Measurements from ENCODE around the gene DENND2A.
A peak's percentile ranks its signal among the peaks of the same experiment; 100 is the strongest.
"Not testable (repeated sequence)": the region's sequence is repeated elsewhere in the genome, so short reads cannot be mapped to it uniquely, and the experiment has no call there.

DENND2A gene

DNA sequence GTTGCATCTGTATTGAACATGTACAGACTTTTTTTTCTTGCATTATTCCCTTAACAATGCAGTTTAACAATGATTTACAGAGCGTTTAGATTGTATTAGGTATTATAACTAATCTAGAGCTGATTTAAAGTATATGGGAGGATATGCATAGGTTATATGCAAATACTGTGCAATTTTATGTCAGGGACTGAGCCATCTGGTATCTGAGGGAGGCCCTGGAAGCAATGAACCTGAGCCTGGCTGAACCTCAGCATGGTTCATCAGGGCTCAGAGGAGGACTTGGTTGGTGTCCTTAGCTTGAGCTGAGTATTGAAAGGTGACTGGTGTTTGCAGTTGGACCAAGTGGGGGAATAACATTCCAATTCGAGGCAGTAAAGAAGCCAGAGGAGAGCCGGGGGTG, 36.9 kb upstream of the DENND2A start:
- DNase-seq (ENCODE audit: low read depth), result no peak
- H3K4me3 ChIP-seq (ENCODE audit: low read length), result no peak overlapping the region
- TF ChIP-seq, protein P1, sequence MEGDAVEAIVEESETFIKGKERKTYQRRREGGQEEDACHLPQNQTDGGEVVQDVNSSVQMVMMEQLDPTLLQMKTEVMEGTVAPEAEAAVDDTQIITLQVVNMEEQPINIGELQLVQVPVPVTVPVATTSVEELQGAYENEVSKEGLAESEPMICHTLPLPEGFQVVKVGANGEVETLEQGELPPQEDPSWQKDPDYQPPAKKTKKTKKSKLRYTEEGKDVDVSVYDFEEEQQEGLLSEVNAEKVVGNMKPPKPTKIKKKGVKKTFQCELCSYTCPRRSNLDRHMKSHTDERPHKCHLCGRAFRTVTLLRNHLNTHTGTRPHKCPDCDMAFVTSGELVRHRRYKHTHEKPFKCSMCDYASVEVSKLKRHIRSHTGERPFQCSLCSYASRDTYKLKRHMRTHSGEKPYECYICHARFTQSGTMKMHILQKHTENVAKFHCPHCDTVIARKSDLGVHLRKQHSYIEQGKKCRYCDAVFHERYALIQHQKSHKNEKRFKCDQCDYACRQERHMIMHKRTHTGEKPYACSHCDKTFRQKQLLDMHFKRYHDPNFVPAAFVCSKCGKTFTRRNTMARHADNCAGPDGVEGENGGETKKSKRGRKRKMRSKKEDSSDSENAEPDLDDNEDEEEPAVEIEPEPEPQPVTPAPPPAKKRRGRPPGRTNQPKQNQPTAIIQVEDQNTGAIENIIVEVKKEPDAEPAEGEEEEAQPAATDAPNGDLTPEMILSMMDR (conservative IDR thresholded peaks at IDR 0.05; ENCODE audit: low read length), result no peak

DNA sequence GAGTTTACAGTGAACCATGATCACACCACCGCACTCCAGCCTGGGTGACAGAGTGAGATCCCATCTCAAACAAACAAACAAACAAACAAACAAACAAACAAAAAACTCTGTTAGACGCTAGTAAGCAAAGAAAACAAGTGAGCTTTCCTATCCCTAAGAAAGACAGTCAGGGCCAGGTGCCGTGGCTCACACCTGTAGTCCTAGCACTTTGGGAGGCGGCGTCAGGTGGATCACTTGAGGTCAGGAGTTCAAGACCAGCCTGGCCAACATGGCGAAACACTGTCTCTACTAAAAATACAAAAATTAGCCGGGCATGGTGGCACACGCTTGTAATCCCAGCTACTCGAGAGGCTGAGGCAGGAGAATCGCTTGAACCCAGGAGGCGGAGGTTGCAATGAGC, 36.3 kb upstream of the DENND2A start:
- not testable (repeated sequence) for DNase-seq (ENCODE audit: low read depth); H3K4me3 ChIP-seq (ENCODE audit: low read length)

DNA sequence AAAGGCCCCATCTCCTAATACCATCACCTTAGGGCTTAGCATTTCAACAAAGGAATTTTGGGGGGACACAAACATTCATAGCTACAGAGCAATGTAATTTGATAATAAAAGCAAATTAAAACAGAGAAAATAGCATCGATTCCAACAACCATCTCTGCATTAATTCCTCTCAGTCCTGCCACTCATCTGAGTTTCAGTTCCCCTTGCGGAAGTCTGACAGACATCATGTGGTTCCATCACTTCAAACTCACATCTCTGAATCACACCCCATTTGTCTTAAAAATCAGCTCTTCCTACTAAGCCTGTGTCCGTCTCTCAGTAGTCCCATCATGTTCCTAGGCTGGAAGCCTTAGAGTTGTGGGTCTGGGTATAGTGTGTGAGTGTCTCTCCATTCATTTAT, 35.7 kb upstream of the DENND2A start:
- H3K4me3 ChIP-seq (ENCODE audit: low read length), result no peak overlapping the region
- TF ChIP-seq, protein P1 (conservative IDR thresholded peaks at IDR 0.05; ENCODE audit: low read length), result no peak
- DNase-seq (ENCODE audit: low read depth), result no peak

DNA sequence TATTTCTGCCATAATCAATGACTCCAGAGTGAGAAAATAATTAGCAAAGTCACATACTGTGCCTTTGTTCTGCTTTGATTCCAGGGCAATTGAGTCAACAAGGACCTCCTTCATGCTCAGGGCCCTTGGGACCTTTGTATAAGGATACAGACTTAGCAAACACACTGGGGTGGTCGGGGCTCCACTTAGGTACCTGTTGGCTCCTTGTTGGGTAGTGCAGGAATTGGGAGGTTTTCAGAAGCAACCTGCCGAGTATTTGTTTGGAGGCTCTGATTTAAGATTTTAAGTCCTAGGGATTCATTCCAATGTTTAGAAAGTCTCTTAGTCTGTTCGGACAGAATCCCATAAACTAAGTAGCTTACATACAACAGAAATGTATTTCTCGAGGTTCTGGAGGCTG, 35.1 kb upstream of the DENND2A start:
- H3K4me3 ChIP-seq (ENCODE audit: low read length), result no peak overlapping the region
- DNase-seq (ENCODE audit: low read depth), result no peak
- TF ChIP-seq, protein P1 (conservative IDR thresholded peaks at IDR 0.05; ENCODE audit: low read length), result no peak

DNA sequence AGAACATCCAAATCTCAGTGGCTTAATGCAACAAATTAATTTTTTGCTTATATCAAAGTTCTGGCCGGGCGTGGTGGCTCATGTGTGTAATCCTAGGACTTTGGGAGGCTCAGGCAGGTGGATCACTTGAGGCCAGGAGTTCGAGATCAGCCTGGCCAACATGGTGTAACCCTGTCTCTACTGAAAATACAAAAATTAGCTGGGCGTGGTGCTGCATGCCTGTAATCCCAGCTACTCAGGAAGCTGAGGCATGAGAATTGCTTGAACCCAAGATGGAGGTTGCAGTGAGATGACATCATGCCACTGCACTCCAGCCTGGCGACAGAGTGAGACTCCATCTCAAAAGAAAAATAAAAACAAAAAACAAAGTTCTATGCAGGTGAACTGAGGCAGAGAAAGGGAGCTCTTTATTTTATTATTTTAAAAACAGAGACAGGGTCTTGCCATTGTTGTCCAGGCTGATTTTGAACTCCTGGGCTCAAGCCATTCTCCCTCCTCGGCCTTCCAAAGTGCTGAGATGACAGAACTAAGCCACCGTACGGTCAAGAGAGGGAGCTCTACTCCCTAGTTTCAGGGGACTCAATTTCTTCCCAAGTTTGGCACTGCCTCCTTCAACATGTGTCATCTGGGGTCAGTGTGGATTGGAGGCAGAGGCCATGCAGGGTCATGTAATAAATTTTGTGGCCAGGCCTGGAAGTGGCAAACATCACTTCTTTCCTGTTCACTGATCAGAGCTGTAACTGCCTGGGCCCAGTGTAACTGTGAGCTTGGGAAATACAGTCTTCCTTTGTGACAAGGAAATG, 34.5 kb upstream of the DENND2A start:
- TF ChIP-seq, protein P1 (conservative IDR thresholded peaks at IDR 0.05; ENCODE audit: low read length), result peak; percentile 64
- DNase-seq (ENCODE audit: low read depth), result peak; percentile 75
- H3K4me3 ChIP-seq (ENCODE audit: low read length), result no peak overlapping the region

DNA sequence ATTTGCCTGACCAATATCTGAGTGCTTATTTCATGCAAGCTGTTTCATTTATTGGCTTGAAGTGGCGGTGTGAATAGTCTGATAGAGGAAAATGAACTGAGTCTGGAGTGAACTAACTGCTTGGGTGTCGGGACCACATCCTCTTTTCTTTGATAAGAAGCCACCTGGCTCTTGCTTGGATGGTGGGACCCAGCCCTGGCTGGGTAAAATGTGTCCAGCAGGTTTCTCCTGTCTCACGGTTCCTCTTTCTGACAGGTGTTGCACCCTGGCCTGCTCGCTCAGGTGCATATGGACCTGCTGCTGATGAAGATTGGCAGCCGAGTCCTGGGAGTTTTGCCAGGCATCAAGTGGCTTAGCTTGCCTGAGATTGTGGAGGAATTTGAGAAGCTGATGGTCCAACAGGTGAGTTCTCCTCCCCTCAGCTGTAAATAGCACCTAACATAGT, 33.8 kb upstream of the DENND2A start:
- H3K4me3 ChIP-seq (ENCODE audit: low read length), result peak overlapping the region; percentile 78; the same call in 1 of the 2 replicates
- TF ChIP-seq, protein P1 (conservative IDR thresholded peaks at IDR 0.05; ENCODE audit: low read length), result no peak
- no peak for DNase-seq (ENCODE audit: low read depth)

DNA sequence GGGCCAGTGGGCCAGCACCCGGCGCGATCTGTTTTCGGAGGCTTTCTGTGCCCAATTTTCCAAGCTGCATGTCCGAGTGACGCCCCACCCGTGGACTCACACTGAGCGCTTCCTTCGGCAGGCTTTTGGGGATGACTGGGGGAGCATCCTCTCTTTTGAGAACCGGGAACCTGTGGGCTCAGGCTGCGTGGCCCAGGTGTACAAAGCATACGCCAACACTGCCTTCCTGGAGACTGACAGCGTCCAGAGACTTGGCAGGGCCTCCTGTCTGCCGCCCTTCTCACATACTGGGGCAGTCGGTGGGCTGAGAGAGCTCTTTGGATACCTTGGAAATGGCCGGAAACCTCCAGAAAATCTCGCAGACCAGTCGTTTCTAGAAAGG, 33.2 kb upstream of the DENND2A start:
- TF ChIP-seq, protein P1 (conservative IDR thresholded peaks at IDR 0.05; ENCODE audit: low read length), result no peak
- no peak for DNase-seq (ENCODE audit: low read depth)
- H3K4me3 ChIP-seq (ENCODE audit: low read length), result peak overlapping the region; percentile 78
